GM19467 (cell line): ENCODE data around the gene SACM1L.
"Not testable (repeated sequence)": the region's sequence is repeated elsewhere in the genome, so short reads cannot be mapped to it uniquely, and the experiment has no call there.

Source experiments
- ATAC-seq: cut with Tn5 transposase; IDR thresholded peaks from one replicate; pipeline ENCODE4 v1.9.1; 2021; ENCODE audit warnings: mild to moderate bottlenecking, moderate library complexity; ENCODE audit not compliant: unreplicated experiment

Gene SACM1L

DNA sequence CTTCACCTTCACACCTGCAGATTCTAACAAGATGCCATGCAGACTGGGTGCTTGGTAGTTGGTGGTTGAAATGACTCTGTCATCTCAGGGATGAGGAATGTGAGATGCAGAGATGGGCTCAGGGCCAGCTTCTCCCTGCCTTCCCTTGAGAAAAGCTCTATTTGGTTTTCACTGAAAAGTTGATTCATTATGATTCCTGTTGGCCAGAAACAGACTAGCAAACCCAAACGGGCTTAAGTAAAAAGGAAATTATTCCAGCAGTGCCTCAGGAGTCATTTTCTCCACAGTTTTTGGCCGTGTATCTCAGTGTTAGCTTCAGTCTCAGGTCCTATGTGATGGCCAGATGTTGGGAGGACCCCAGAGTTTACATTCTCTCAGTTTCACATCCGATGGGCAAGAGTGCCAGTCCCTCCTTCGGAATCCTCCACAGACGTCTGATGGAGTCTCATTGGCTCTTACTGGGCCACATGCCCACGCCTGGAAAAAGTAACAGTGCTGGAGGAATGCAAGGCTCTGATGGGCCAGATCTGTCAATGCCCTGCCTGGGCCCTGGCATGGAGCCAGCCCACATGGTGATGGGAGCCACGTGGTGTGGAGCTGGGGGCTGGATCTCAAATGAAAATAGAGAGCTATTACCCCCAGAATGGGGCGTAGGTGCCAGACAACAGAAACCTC lies 22.3 kb upstream of the SACM1L start:
- ATAC-seq = no peak

DNA sequence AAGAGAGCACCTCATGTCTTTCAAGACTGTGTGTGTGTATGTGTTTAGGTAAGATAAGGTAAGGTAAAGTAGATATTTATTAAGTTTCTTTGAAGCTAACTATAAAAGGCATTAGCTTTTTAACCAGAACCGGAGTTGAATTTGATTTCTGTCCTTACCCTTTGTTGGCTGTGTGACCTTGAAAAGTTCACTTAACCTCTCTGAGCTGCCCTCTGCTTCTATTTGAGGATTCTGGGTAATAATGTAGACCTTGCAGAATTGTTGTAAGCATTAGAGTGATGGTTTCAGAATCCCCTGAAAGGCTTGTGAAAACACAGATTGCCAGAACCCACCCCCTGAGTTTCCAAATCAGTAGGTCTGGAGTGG lies 21.6 kb upstream of the SACM1L start:
- ATAC-seq = no peak

DNA sequence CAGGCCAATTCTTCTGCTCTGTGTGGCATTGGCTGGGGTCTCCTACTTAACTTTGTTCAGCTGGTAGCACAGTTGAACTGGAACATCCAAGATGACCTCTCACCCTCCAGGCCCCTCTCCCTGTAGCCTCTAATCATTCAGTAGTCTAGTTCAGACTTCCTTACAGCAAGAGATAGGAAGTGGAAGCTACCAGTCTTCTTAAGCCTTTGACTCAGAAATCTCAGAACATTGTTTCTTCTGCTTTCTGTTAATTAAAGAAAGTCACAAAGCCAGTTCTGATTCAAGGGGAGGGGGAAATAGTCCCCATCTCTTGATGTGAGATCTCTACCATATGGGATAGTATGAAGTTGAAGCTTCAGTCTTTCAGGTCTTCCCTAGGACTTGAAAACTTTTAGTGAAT lies 18.8 kb upstream of the SACM1L start:
- ATAC-seq = no peak

DNA sequence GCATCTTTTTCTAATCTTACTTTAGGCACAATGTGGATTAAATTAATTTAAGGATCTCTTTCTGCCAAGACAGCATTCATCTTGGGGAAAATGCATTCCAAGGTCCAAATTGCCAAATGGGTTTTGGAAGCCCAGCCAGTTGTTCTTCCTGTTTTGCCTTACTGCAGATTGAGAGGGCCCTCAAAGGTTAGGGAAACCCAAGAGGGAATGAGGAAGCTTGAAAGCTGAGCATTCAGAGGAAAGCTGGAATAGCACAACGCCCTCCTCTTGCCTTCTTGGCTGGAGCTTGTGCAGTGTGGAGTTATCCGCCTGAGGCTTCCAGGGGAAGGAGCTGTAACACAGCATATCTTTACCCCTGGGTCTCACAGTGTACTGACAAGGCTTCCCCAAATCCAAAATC lies 18.2 kb upstream of the SACM1L start:
- no peak for ATAC-seq

DNA sequence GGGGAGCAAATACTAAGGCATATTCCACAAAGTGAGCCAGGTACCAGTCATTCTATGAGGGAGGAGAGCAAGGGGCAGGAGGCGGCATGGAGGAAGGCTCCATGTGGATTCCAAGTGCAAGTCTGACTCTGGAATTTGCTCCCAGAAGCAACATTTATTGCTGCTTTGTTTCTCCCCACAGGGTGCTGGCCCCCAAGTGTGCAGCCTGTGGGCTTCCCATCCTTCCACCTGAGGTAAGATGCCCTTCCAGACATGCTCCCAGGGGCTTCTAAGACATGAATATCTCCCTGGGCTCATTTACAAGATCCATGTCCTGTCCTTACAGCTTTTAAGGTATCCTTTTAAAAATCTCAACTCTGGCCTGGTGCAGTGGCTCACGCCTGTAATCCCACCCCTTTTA lies 15.9 kb upstream of the SACM1L start:
- ATAC-seq = no peak

DNA sequence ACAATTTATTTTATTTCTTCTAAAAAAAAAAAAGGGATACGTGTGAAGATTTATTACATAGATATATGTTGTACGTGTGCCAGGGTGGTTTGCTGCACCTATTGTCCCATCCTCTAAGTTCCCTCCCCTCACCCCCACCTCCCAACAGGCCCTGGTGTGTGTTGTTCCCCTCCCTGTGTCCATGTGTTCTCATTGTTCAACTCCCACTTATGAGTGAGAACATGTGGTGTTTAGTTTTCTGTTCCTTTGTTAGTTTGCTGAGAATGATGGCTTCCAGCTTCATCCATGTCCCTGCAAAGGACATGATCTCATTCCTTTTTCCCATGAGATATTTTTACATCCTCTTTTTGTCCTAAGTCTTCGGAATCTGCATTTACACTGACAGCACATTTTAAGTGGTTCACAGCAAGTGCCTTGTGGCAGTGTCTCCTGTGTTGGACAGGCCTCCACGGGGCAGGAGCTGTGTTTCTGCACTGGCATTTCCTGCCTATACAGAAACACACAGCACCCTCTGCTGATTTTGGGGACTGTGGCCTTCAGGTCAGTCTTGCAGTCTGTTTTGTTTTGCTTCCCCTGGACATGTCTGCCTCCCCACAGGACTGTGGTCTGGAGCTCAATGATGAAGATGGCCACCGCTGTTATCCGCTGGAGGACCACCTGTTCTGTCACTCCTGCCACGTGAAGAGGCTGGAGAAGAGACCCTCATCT lies 12.7 kb upstream of the SACM1L start:
- ATAC-seq = no peak

DNA sequence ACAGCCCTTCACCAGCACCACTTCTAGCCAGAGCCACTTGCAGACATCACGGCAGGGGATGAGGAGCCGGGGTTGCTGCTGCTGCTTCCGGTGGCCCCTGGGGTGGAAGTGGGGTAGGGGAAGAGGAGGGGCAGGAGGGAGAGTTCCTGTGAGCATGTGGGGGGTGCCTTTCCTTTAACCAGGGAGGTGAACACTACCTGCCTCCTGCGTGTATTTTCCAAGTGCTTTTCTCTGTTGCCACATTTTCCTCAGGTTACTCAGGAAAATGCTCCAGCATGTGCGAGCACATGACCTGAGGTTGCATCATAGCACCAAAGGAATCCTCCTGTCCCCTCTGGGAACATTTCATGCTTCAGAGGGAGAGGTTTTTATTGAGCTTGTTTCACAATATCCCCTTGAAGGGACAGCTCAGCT lies 12.2 kb upstream of the SACM1L start:
- no peak for ATAC-seq

DNA sequence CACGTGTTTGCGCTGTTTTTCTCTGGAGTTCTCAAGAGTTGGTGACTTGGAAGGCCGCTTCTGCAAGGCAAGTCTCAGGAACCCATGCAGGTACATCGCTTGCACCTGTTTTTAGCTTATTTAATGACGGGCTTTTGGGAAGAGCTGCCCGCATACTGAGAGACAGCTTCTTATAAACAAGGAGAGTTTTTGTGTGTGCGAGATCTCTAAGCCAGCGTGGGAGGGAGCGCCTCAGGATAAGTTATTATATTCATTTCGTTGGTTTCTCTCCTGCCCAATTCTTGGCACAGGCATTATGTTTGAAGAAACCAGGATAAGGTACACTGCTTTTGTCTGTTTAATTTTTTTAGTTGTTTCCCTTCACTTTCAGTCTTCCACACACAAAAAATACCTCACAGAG lies 11.4 kb upstream of the SACM1L start:
- ATAC-seq = no peak

DNA sequence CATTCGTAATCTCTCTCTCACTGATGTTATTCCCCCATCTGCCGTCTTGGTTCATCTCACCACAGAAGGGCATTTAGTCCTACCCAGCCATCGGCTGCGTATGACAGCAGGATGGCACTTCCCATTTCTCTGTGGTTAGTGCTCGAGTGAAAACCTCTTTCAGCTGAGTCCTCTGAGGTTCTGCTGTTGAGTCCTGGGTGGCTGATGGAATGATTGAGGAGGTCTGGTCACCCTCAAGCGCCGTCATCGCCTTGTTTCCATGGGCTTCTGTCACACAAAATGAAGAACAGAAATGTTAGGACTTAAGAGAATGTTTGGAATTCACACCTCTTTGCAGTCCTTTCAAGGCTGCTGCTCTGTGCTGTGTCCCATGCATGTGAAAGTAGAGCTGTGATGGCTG lies 9.4 kb upstream of the SACM1L start:
- no peak for ATAC-seq

DNA sequence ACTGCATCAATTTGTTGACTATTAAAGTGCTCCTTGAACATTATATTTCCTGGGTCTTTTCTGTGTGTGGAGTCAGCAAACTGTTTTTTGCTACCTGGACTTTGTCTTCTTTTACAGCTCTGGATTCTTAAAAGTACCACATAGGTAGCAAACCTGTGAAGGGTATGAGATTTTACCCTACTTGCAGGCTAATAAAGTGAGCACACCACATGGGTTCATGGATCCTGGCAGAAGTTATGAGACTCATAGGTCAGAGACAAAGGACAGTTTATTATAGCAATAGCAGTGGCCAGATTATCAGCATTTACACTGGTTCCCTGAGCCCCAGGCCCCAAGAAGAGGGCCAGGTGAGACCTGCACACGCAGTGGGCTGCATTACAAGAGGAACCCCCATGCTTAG lies 8.0 kb upstream of the SACM1L start:
- ATAC-seq = no peak

DNA sequence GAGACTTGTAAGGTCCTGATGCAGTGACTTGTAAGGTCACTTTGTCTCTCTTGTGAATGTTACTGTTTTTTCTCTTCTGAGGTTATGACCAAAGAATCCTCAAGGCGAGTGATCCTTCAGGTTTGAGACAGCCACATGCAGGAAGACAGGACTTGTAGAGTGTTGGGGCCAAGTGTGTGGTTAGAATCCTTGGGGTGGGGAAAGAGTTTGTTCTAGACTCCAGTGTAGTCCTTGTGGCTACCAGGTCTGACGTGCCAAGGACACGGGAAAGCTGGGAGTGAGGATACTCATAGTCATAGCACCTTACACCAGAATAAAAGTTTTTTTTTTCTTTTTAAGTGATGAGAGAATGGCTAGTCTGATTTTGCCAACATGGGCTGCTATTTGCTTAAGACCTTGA lies 7.3 kb upstream of the SACM1L start:
- no peak for ATAC-seq

DNA sequence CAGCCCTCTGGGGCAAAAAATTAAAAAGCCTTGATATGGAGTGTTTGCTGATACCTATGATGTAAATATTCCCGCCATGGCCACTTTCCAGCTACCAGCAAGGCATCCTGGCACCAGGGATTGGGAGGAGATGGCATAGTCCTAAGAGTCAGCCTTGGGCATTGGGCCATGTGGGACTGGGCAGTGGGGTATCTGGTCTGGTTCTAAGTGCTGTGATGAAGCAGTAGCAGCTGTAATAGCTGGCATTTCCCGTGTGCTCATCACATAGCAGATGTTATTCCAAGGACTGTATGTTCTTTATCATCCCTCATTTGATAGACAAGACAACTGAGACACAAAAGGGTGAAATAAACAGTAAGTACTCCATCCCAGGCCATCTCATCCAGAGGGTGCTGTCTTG lies 6.9 kb upstream of the SACM1L start:
- no peak for ATAC-seq

DNA sequence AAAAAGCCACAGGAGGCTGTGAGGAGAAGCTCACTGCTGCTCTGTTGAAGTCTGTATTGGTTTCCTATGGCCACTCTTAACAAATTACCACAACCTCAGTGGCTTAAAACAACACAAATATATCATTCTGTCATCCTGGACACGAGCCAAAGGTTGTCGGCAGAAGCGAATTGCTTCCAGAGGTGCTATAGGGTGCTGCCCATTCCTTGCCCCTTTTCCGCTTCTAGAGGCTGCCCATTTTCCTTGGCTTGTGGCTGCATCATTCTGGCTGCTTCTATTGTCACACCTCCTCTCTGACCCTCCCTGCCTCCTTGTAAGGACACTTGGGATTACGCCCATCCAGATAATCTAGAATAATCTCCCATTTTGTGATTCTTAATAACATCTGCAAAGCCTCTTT lies 6.4 kb upstream of the SACM1L start:
- ATAC-seq = no peak

DNA sequence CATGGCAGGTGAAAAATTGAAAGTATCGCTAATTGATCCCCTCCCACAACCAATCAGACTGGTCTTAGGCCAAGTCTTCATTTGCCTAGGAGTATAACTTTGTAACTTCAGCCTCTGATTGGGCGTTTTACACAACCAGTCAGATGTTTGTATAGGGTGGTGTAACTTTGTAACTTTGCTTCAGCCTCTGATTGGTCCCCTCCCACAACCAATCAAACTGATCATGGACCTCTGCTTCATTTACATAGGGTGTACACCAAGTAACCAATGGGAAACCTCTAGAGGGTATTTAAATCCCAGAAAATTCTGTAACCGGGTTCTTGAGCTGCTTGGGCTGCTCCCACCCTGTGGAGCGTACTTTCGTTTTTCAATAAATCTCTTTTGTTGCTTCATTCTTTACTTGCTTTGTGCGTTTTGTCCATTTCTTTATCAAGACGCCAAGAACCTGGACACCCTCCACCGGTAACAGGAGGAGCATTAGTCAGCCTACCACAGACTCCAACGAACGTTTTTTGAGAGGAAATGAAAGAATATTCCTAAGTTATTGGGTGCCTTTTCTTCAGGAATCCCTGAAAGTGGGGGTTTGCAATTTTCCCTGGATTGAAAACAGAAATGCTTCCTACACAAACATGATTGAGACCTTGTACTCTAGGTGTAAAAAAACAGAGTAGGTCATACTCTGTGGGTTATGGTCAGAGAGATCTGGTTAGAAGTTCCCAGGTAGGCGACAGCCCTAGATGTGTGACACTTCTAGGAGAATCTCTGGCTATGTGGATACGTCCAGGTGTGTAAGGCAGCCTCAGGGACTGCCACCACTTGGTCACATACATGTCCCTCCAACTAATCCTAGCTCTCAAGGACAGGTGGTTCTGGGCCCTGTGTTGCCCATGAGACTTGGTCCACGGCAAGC lies 5.5 kb upstream of the SACM1L start:
- ATAC-seq = no peak

DNA sequence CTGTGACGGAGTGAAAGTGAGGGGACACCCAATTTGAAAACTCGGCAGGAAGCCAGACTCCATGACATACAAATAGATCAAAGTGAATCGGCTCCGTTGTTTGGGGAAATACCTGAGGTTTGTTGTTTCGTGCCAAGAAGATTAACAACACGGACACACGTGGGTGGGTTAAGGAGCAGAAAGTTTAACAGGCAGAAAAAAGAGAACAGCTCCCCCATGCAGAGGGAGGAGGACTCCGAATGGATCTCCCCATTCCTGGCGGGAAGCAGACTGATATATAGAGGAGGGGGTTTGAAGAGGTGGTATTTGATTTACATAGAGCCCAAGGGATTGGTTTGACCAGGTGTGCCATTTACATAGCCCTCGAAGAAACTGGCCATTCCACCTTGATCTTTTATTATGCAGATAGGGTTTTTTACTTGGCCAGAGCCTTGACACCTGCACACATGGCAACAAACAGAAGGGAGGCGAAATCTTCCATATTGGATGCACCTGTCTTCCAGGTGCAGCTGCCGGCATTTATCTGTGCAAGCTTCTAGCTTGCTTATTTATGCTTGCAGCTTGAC lies 4.8 kb upstream of the SACM1L start:
- no peak for ATAC-seq

DNA sequence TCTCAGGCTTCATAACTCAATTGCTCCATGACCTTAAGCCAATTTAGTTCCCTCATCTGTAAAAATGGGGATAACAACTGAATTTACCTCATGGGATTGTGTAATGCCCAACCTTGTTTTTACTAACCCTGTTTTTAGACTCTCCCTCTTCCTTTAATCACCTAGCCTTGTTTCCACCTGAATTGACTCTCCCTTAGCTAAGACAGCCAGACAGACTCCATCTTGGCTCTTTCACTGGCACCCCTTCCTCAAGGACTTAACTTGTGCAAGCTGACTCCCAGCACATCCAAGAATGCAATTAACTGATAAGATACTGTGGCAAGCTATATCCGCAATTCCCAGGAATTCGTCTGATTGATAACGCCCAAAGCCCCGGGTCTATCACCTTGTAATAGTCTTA lies 3.5 kb upstream of the SACM1L start:
- ATAC-seq = not testable (repeated sequence)

DNA sequence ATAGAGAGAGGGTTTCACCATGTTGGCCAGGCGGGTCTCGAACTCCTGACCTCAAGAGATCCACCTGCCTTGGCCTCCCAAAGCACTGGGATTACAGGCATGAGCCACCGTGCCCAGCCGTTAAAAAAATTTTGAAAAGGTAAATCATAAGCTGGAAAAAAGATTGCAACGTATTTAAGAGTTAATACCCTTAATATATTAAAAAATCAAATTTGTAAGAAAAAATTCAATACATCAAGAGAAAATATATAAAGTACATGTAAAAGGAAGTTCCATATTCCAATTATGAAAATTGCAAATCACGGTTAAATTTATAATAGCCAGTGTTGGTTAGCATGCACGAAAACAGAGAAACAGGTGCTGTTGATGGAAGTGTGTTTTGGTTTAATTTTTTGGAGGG lies 2.3 kb upstream of the SACM1L start:
- ATAC-seq = no peak

DNA sequence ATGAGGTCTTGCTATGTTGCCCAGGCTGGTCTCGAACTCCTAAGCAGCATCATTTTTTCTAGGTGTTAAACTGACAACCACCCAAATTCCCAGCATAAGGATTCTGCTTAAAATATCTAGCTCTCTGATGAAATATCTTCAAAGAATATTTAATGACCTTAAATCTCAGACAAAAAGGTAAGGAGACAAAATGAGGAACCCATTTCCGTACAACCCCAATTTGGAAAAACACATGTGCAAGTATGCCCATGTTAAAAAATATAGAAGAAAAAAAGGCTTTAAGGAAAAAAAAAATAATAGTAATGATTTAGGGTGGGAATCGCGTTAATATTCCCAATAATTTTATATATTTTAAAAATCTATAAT lies 1.4 kb upstream of the SACM1L start:
- ATAC-seq = no peak

DNA sequence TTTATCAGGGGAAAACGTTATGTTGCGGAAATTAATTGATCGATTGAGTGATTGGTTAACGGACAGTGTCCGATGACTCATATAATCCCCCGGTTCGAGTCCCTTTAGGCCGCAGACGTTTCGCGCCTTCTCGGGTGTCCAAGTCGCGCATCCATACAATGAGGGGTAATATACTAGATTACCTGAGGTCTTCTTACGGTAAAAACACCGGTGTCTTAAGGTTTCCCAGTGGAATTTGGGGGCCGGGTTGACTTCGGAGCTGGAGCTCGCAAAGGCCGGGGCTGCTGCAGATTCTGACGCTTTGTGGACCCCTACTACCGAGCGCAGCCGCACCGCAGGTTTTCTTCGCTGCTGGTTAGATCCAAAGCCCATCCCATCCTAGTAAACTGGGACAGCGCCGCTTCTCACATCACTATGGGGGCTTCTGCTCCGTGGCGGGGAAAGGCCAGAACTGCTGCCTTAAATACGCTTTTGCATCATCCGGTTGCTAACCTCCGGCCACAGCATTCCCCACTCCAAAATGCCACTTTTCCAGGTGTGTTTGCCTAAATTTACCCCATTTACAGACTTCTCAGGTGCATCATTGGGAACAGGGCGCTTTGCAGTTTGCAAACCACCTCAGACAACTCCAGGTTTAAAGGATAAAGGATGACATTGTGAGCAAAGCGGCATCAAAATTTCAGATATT lies 858 bp upstream of the SACM1L start:
- ATAC-seq = peak; percentile 0

DNA sequence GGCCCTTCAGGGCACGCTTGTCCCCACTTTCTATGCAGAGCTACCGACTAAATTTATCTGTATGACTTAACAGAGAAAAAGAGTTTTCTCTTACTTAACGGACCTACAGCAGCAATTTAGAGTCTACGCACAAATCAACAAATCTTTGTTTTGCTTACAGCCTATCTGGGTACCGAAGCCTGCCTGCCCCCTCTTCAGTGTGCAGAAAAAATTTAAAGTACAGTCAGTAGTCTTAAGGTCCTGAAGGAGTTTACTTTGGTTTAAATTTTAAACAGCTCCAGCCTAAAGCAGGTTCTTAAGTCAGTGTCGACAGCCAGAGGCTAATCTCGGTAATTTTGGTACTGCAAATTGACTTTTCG lies 570 bp downstream of the SACM1L start:
- no peak for ATAC-seq

DNA sequence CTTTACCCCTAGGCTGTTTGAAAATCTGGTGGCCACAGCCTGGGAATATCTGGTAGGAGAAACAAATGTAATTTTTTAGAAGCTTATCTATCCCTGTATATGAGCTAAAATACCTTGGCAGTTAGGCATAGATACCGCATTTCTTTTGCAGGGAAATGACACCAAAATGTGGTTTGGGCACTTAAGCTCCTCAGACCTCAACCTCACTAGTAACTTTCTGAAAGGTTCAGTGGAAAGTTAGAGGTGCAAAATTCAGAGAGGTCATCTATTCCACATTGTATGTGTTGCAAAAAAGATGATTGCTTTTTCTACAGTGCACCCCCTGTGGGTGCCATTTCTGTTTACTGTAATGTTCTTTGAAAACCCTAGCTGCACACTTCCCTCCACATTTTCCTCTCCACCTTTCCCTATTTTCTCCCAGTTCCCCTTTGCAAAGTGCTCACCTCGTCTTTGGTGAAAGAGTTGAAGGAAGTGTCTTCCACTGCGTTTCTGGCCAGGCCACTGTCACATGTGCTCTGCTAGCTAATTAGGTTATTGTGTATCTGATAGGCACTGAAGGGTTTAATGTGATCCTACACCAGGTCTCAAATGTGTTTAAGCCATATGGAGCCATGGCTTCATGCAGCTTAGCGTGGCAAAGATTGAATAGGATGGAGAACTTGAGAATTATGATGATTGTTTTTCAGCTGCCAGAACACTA lies 1.3 kb downstream of the SACM1L start:
- ATAC-seq = no peak
